HepG2 (cell line): ENCODE data around the gene RAET1E. TPM values are rescaled to one million over a fixed set of nuclear protein-coding genes. Genes with fewer than 3 reads are reported as not detected.
A peak's percentile ranks its signal among the peaks of the same experiment; 100 is the strongest.

Experiments used
- ATAC-seq: fragments of 200-7000 bp; cut with Tn5 transposase; 3 replicates; pipeline ENCODE4 v1.9.1; 2020; ENCODE audit warnings: mild to moderate bottlenecking, moderate library complexity
- BruUV-seq: library from RNA; stranded (reverse); fragments of 400-500 nt; replicated peaks from 2 replicates; lab custom pipeline; 2021; lab: Mats Ljungman, UMichigan
- CTCF ChIA-PET: fragments of 300-600 bp; formaldehyde crosslinking; extraction: SDS; loops from one replicate; lab custom pipeline; 2021; ENCODE audit warnings: low total read pairs, inconsistent platforms, low intra/inter-chr PET ratio; lab: Yijun Ruan, JAX
- POLR2A ChIA-PET: fragments of 350-600 bp; sonication (Branson Sonifier 250); formaldehyde crosslinking; loops from one replicate; lab custom pipeline; 2020; ENCODE audit warnings: antibody characterized with exemption, inconsistent platforms; lab: Yijun Ruan, JAX
- DNase-seq: peaks from one replicate; pipeline ENCODE4 v3.0.0-alpha.2; 2015; ENCODE audit warnings: low spot score
- FAIRE-seq: peaks from 3 replicates; lab custom pipeline; 2011; peaks lifted over from hg19 to GRCh38; lab: Jason Lieb, UNC
- H2AFZ ChIP-seq: one replicate; pipeline ENCODE4 v1.6.1; 2011; ENCODE audit warnings: low read length, inconsistent platforms
- H3K27ac ChIP-seq: fragments of 300-600 bp; 3 replicates; pipeline ENCODE4 v1.8.0; 2011; ENCODE audit warnings: mixed run types, mild to moderate bottlenecking, mixed read lengths, low read length, inconsistent platforms; ENCODE audit not compliant: insufficient read depth; ENCODE audit errors: extremely low read length
- H3K27me3 ChIP-seq, 2 experiments: fragments of 200-600 bp in 1 of 2; 2 replicates in 1 of 2; 3 replicates in 1 of 2; pipeline versions ENCODE4 v1.6.0 to v1.8.0; 2011; ENCODE audit warnings: low read length in 2 of 2, mild to moderate bottlenecking in 2 of 2, moderate library complexity in 2 of 2, inconsistent platforms in 1 of 2; ENCODE audit not compliant: insufficient read depth in 2 of 2, control insufficient read depth in 1 of 2
- H3K36me3 ChIP-seq, 2 experiments: fragments of 200-600 bp in 1 of 2; replicated peaks in 1 of 2; 2 replicates in 1 of 2; 3 replicates in 1 of 2; pipeline versions ENCODE4 v1.5.1 to v1.8.0; 2011; ENCODE audit warnings: low read length in 2 of 2, inconsistent platforms in 1 of 2; ENCODE audit not compliant: insufficient read depth in 2 of 2, control insufficient read depth in 1 of 2
- H3K4me1 ChIP-seq: 2 replicates; pipeline ENCODE4 v1.5.1; 2012; ENCODE audit warnings: low read length, inconsistent platforms; ENCODE audit not compliant: insufficient read depth
- H3K4me2 ChIP-seq: 2 replicates; pipeline ENCODE4 v1.6.0; 2011; ENCODE audit warnings: low read depth, low read length, inconsistent platforms
- H3K4me3 ChIP-seq, 3 experiments: fragments of 200-600 bp in 1 of 3; sonication (generic), shearing (Covaris generic) in 1 of 3; replicated peaks in 1 of 3; 2 replicates each; pipeline ENCODE4 v1.5.1; 2011 to 2016; ENCODE audit warnings: low read length in 3 of 3, inconsistent platforms in 2 of 3, low read depth in 2 of 3, mild to moderate bottlenecking in 2 of 3, control low read depth in 1 of 3, mixed read lengths in 1 of 3; ENCODE audit not compliant: insufficient read depth in 1 of 3
- H3K79me2 ChIP-seq: one replicate; pipeline ENCODE4 v1.6.1; 2011; ENCODE audit warnings: low read length, inconsistent platforms; ENCODE audit not compliant: insufficient read depth
- H3K9ac ChIP-seq: 2 replicates; pipeline ENCODE4 v1.6.0; 2011; ENCODE audit warnings: mild to moderate bottlenecking, low read depth, low read length, inconsistent platforms; ENCODE audit not compliant: insufficient read depth
- H3K9me3 ChIP-seq: 2 replicates; pipeline ENCODE4 v1.5.1; 2012; ENCODE audit warnings: mild to moderate bottlenecking, low read length
- H4K20me1 ChIP-seq: 2 replicates; pipeline ENCODE4 v1.6.0; 2011; ENCODE audit warnings: inconsistent platforms, mild to moderate bottlenecking, low read length, moderate library complexity; ENCODE audit not compliant: insufficient read depth
- EEA1 ChIP-seq: sonication (generic); formaldehyde crosslinking; IDR thresholded peaks from 2 replicates; pipeline ENCODE4 v1.5.1; 2020; ENCODE audit warnings: mild to moderate bottlenecking, missing genetic modification reagents, borderline replicate concordance
- ESRRA ChIP-seq: sonication (generic); formaldehyde crosslinking; IDR thresholded peaks from 2 replicates; pipeline ENCODE4 v1.5.1; 2020; ENCODE audit warnings: mild to moderate bottlenecking, low read depth, missing genetic modification reagents
- FOXA3 ChIP-seq: IDR thresholded peaks from 2 replicates; pipeline ENCODE4 v1.6.1; 2016; ENCODE audit warnings: missing genetic modification reagents, missing compliant biosample characterization
- HMG20A ChIP-seq: IDR thresholded peaks from 2 replicates; pipeline ENCODE4 v1.6.1; 2016; ENCODE audit warnings: borderline replicate concordance
- KAT8 ChIP-seq: IDR thresholded peaks from 2 replicates; pipeline ENCODE4 v1.6.1; 2016; ENCODE audit warnings: missing genetic modification reagents, missing compliant biosample characterization
- MXD4 ChIP-seq: IDR thresholded peaks from 2 replicates; pipeline ENCODE4 v1.6.1; 2016; ENCODE audit warnings: mild to moderate bottlenecking, missing biosample characterization, missing genetic modification reagents
- NR2C2 ChIP-seq: sonication (generic); formaldehyde crosslinking; IDR thresholded peaks from 2 replicates; pipeline ENCODE4 v1.4.0; 2020; ENCODE audit warnings: missing genetic modification reagents, mild to moderate bottlenecking, moderate library complexity, borderline replicate concordance
- RFX5 ChIP-seq: IDR thresholded peaks from 2 replicates; pipeline ENCODE4 v1.6.1; 2011; ENCODE audit warnings: low read depth, low read length, improper control_type of control experiment
- SALL1 ChIP-seq: sonication (generic); formaldehyde crosslinking; IDR thresholded peaks from 2 replicates; pipeline ENCODE4 v1.8.0; 2022; ENCODE audit warnings: mild to moderate bottlenecking, missing genetic modification reagents
- SRSF9 ChIP-seq: fragments of 200-400 bp; formaldehyde crosslinking; IDR thresholded peaks from 2 replicates; pipeline ENCODE4 v1.6.1; 2018; ENCODE audit warnings: borderline replicate concordance, mild to moderate bottlenecking, low read depth, low read length; ENCODE audit not compliant: insufficient read depth, poor library complexity, severe bottlenecking
- ZKSCAN5 ChIP-seq: sonication (generic); formaldehyde crosslinking; IDR thresholded peaks from 2 replicates; pipeline ENCODE4 v1.5.1; 2020; ENCODE audit warnings: mild to moderate bottlenecking, missing genetic modification reagents
- ZMYM3 ChIP-seq: sonication (generic); formaldehyde crosslinking; IDR thresholded peaks from 2 replicates; pipeline ENCODE4 v1.5.1; 2020; ENCODE audit warnings: mild to moderate bottlenecking, missing genetic modification reagents
- ZNF10 ChIP-seq: sonication (generic); formaldehyde crosslinking; IDR thresholded peaks from 2 replicates; pipeline ENCODE4 v1.4.0; 2020; ENCODE audit warnings: mild to moderate bottlenecking, low read depth, missing genetic modification reagents, borderline replicate concordance
- ZNF264 ChIP-seq: sonication (generic); formaldehyde crosslinking; IDR thresholded peaks from 2 replicates; pipeline ENCODE4 v1.4.0; 2020; ENCODE audit warnings: missing genetic modification reagents
- ZNF354B ChIP-seq: sonication (generic); formaldehyde crosslinking; IDR thresholded peaks from 2 replicates; pipeline ENCODE4 v1.8.0; 2022; ENCODE audit warnings: mild to moderate bottlenecking, missing genetic modification reagents
- ZNF652 ChIP-seq: IDR thresholded peaks from 2 replicates; pipeline ENCODE4 v1.6.1; 2016; ENCODE audit warnings: low read depth, borderline replicate concordance
- ZNF766 ChIP-seq: sonication (generic); formaldehyde crosslinking; IDR thresholded peaks from 2 replicates; pipeline ENCODE4 v1.5.0; 2020; ENCODE audit warnings: missing genetic modification reagents, borderline replicate concordance
- WGBS: methylation state at CpG from one replicate; pipeline ENCODE4 v1.1.6; 2017; ENCODE audit warnings: low lambda C conversion rate; 5-methylcytosine and 5-hydroxymethylcytosine counted together
- in situ Hi-C: cut with HindIII; loops from 2 replicates; pipeline ENCODE4 v1.10.0; 2017; ENCODE audit warnings: low pct_unique_long_range_greater_than_20kb; ENCODE audit not compliant: extremely low pct_ligation_motif_present
- intact Hi-C: fragments of 100-400 bp; cut with micrococcal nuclease; formaldehyde crosslinking; loops from one replicate; pipeline ENCODE4 v1.10.0; 2022; ENCODE audit not compliant: unreplicated experiment
- polyA plus RNA-seq, 8 experiments: library from polyadenylated mRNA; depleted of rRNA in 3 of 8; stranded (reverse) in 7 of 8; unstranded in 1 of 8; fragments of >200 nt; fragmentation: Illumina TruSeq in 4 of 8; extraction: Trizol in 4 of 8; gene quantifications; 2 replicates each; pipeline versions ENCODE4 v1.2.1 to v1.2.3, GENCODE V29; 2011 to 2016; ENCODE audit warnings: low read depth in 4 of 8, missing spikeins in 1 of 8, mixed read lengths in 1 of 8; ENCODE audit not compliant: insufficient read depth in 1 of 8
- total RNA-seq, 5 experiments: library from RNA; depleted of rRNA; stranded (reverse); fragments of >200 nt; fragmentation: Illumina TruSeq; extraction: Trizol; gene quantifications; 2 replicates each; pipeline ENCODE4 v1.2.3, GENCODE V29; 2016; ENCODE audit warnings: low read depth in 1 of 5
- TF ChIP-seq, protein P1 (sequence below): IDR thresholded peaks from 2 replicates; pipeline ENCODE4 v1.6.1; 2016; ENCODE audit warnings: missing biosample characterization, missing genetic modification reagents, low read depth
- TF ChIP-seq, protein P2 (sequence below): sonication (generic); formaldehyde crosslinking; IDR thresholded peaks from 2 replicates; pipeline ENCODE4 v1.4.0; 2020; ENCODE audit warnings: low read depth, missing genetic modification reagents

RAET1E gene
- total and polyA plus RNA-seq, 2 of the 13 experiments (the other 11 are each of a cell fraction or from before 2014, with no cell fraction given): not detected

GRCh38 chr6:149903938-149904611, 6.2 kb upstream of the RAET1E start (continued):
- TF ChIP-seq HMG20A (CRISPR knock-in tag): no peak
- TF ChIP-seq ZNF264 (CRISPR knock-in tag): no peak
- no peak for TF ChIP-seq ESRRA (CRISPR knock-in tag)
- TF ChIP-seq, protein P1, sequence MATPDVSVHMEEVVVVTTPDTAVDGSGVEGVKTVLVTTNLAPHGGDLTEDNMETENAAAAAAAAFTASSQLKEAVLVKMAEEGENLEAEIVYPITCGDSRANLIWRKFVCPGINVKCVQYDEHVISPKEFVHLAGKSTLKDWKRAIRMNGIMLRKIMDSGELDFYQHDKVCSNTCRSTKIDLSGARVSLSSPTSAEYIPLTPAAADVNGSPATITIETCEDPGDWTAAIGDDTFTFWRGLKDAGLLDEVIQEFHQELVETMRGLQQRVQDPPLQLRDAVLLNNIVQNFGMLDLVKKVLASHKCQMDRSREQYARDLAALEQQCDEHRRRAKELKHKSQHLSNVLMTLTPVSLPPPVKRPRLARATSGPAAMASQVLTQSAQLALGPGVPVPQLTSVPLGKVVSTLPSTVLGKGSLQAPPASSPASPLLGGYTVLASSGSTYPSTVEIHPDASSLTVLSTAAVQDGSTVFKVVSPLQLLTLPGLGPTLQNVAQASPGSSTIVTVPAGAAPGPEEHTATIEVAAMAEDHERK (CRISPR knock-in tag): no peak
- TF ChIP-seq ZMYM3 (CRISPR knock-in tag): no peak
- TF ChIP-seq ZNF766 (CRISPR knock-in tag): no peak
- no peak for TF ChIP-seq ZNF10 (CRISPR knock-in tag)
- TF ChIP-seq ZNF652 (CRISPR knock-in tag): no peak
- no peak for TF ChIP-seq RFX5
- peak; percentile 43 for TF ChIP-seq SALL1 (CRISPR knock-in tag)

DNA sequence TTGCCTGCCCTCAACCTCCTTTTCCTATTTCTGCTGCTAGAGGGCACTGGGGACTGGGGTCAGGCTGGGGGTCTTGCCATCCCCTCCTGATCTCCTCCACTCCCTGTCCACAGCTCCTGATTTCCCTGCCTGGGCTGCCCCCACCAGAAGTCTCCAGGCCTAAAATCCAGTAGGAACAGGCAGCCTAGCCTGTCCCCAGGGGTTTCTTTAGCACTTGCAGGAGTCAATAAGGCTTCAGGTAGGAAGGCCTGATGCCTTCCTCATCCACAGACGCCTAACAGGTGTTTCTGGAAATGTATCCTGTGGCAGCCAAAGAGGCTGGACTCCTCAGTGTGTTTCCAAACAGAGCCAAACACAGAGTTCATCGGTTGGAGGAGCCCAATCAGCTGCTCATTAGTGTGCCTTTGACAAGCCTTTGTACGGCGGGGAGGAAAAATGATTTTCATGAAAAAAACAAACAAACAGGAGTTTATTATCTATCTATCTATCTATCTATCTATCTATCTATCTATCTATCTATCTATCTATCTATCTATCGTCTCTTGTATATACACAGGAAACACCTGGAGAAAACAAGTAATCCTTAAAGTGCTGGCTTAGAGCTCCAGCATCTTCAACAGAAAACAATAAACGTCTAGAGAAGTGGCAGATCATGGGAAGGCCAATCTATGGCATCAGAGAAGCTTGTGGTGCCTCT, 3.7 kb upstream of the RAET1E start:
- in situ Hi-C loops (no loop called here), intact Hi-C loops (no loop called here)
- Histone ChIP-seq H3K27ac (no peak overlapping the region), H3K4me3 (no peak overlapping the region), H3K4me2 (no peak overlapping the region), H3K4me1 (peaks cover 28% of the 10 kb centered on the region), H3K79me2 (no peaks in the 10 kb centered on the region), H3K36me3 (no peaks in the 10 kb centered on the region), H4K20me1 (no peaks in the 10 kb centered on the region), H3K9ac (no peak overlapping the region), H2AFZ (no peak overlapping the region), H3K27me3 (peaks cover 11 to 75% of the 10 kb centered on the region in 2 experiments), H3K9me3 (no peaks in the 10 kb centered on the region)
- no peak for ATAC-seq
- no peak for FAIRE-seq
- no peak for DNase-seq
- 41% methylated on average over 6 of the region's 6 CpGs for WGBS
- BruUV-seq: no TSS peak
- CTCF ChIA-PET: no interaction called here
- POLR2A ChIA-PET: no interaction called here
- TF ChIP-seq, protein P2, sequence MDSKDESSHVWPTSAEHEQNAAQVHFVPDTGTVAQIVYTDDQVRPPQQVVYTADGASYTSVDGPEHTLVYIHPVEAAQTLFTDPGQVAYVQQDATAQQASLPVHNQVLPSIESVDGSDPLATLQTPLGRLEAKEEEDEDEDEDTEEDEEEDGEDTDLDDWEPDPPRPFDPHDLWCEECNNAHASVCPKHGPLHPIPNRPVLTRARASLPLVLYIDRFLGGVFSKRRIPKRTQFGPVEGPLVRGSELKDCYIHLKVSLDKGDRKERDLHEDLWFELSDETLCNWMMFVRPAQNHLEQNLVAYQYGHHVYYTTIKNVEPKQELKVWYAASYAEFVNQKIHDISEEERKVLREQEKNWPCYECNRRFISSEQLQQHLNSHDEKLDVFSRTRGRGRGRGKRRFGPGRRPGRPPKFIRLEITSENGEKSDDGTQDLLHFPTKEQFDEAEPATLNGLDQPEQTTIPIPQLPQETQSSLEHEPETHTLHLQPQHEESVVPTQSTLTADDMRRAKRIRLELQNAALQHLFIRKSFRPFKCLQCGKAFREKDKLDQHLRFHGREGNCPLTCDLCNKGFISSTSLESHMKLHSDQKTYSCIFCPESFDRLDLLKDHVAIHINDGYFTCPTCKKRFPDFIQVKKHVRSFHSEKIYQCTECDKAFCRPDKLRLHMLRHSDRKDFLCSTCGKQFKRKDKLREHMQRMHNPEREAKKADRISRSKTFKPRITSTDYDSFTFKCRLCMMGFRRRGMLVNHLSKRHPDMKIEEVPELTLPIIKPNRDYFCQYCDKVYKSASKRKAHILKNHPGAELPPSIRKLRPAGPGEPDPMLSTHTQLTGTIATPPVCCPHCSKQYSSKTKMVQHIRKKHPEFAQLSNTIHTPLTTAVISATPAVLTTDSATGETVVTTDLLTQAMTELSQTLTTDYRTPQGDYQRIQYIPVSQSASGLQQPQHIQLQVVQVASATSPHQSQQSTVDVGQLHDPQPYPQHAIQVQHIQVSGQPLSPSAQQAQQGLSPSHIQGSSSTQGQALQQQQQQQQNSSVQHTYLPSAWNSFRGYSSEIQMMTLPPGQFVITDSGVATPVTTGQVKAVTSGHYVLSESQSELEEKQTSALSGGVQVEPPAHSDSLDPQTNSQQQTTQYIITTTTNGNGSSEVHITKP (CRISPR knock-in tag): no peak
- TF ChIP-seq EEA1 (no peak), KAT8 (CRISPR knock-in tag) (no peak), FOXA3 (no peak), NR2C2 (CRISPR knock-in tag) (no peak), MXD4 (CRISPR knock-in tag) (no peak), SRSF9 (no peak), ZKSCAN5 (CRISPR knock-in tag) (no peak), ZNF354B (no peak)
